ES-I3 (cell line): ENCODE results near the gene IL1R1.

Source experiments
- H3K36me3 ChIP-seq: 2 replicates; pipeline ENCODE4 v1.6.1; 2013; ENCODE audit warnings: mild to moderate bottlenecking, low read length, control low read depth, moderate library complexity; ENCODE audit not compliant: insufficient read depth
- H3K4me1 ChIP-seq: 2 replicates; pipeline ENCODE4 v1.6.1; 2013; ENCODE audit warnings: mild to moderate bottlenecking, control low read depth, low read length; ENCODE audit not compliant: insufficient read depth
- H3K9ac ChIP-seq: 2 replicates; pipeline ENCODE4 v1.6.1; 2013; ENCODE audit warnings: low read depth, mild to moderate bottlenecking, low read length, moderate library complexity
- H3K9me3 ChIP-seq: 2 replicates; pipeline ENCODE4 v1.6.1; 2013; ENCODE audit warnings: mild to moderate bottlenecking, low read length, moderate library complexity; ENCODE audit not compliant: control insufficient read depth, insufficient read depth

The IL1R1 gene

DNA sequence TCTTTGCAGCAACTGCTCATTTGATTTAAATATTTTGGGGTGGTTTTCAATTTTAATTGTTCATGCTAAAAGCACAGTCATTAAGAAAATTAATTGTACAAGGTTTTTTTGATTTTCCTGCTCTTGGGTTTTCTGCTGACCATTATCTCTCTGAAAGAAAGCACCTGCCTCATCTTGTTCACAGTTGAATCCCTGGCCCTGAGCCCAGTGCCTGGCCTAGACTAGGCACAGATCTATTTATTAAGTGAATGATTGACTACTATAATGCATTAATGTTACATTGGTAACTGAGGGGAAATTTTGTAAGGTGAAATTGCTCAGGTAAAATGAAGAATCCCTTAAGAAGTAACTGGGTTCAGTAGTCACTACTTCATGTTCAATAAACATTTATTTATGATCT, 66.2 kb downstream of the IL1R1 start:
- no peaks in the 10 kb centered on the region for H3K9me3 ChIP-seq
- no peak overlapping the region for H3K9ac ChIP-seq
- H3K4me1 ChIP-seq = no peaks in the 10 kb centered on the region
- H3K36me3 ChIP-seq = no peaks in the 10 kb centered on the region

DNA sequence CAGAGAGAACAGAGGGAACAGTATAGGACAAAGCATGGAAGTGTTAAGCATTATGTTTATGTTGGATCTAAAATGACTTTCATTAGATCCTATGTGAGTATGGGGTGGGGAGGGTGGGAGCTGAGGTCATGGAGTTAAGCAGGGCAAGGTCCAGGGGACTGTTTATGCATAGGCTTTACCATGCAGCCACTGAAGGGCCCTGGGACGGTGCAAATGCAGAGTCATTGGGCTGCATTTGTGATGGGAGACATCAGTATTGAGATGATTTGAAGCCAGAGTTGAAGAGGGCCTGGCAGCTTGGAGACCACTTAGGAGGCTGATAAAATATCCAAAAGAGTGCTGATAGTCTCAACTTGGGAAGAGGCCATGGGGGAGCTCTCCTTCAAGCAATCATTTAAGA, 66.9 kb downstream of the IL1R1 start:
- no peaks in the 10 kb centered on the region for H3K9me3 ChIP-seq
- no peak overlapping the region for H3K9ac ChIP-seq
- H3K36me3 ChIP-seq = no peaks in the 10 kb centered on the region
- H3K4me1 ChIP-seq = no peaks in the 10 kb centered on the region

DNA sequence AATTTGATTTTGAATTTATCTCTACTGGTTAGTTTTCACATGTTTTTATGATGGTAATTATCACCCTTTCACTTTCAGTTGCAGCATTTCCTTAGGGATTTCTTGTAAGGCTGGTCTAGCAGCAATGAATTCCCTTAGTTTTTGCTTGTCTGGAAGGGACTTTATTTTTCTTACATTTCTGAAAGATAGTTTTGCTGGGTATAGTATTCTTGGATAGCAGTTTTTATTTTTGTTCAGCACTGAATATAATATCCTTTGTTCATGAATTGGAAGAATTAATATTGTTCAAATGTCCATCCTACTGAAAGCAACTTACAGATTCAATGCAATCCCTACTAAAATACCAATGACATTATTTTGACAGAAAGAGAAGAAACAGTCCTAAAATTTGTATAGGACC, 74.5 kb downstream of the IL1R1 start:
- Histone ChIP-seq H3K9me3 (no peaks in the 10 kb centered on the region), H3K4me1 (no peaks in the 10 kb centered on the region), H3K36me3 (no peaks in the 10 kb centered on the region), H3K9ac (no peak overlapping the region)

DNA sequence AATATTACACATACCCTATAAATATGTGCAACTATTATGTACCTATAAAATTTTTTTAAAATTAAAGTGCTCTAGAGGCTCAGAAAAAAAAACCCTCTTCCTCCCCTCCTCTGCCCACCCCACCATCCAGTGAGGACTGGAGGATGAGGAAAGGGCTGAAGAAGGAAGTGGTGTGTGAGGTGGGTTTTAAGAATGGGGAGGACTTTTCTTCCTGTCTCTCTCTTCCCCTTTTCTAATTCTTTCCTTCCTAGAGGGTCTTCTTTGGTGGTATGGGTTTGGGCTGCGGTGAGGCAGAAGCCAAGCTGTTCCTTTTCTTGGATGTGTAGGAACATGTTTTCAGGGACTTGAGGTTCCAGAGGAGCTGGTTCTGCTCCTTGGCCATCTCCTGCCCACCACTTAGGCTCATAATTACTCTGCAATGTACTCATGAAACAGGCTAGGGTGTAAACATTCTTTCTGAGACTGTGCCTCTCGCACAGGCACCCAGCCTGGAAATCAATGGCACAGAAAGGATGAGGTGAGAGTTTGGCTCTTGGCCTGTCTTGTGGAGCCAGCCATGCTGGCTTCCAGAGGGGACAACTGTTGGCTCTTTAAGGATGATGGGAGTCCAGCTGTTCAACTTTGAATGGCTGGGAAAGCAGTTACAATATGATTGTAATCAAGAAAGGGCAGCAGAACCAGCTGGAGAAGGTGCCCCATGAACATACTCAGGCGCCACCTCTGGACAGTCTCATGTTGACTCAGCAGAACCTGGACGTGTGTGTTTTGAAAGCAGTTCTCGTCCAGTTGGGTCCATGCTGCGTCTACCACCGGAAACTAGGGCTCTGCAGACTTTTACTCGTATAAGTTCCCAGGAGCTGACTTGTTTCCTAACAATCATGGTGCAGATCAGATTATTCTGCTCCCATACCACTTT, 82.5 kb downstream of the IL1R1 start:
- H3K9me3 ChIP-seq = no peaks in the 10 kb centered on the region
- H3K4me1 ChIP-seq = peaks cover 14% of the 10 kb centered on the region; the same call in 1 of the 2 replicates
- H3K9ac ChIP-seq = no peak overlapping the region
- no peaks in the 10 kb centered on the region for H3K36me3 ChIP-seq

DNA sequence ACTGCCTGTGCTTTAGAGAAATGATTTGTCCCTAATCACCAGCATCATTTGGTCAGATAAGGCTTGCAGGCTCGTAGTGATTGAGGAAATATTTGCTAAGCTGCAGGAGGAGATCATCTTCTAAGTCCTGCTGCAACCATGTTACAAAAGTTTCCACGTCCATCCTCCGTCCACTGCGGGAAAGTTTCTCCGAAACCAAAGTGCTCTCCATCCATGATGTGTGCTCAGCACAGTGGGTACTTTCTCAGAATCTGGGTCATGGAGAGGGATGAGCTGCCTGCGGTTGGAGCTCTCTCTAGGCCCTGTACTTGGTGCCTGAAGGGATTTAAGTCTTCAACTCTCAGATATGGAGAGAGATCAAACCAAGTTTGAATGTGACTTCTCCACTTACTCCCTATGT, 83.6 kb downstream of the IL1R1 start:
- H3K9me3 ChIP-seq = no peaks in the 10 kb centered on the region
- H3K36me3 ChIP-seq = no peaks in the 10 kb centered on the region
- no peak overlapping the region for H3K9ac ChIP-seq
- peaks cover 14% of the 10 kb centered on the region; the same call in 1 of the 2 replicates for H3K4me1 ChIP-seq

DNA sequence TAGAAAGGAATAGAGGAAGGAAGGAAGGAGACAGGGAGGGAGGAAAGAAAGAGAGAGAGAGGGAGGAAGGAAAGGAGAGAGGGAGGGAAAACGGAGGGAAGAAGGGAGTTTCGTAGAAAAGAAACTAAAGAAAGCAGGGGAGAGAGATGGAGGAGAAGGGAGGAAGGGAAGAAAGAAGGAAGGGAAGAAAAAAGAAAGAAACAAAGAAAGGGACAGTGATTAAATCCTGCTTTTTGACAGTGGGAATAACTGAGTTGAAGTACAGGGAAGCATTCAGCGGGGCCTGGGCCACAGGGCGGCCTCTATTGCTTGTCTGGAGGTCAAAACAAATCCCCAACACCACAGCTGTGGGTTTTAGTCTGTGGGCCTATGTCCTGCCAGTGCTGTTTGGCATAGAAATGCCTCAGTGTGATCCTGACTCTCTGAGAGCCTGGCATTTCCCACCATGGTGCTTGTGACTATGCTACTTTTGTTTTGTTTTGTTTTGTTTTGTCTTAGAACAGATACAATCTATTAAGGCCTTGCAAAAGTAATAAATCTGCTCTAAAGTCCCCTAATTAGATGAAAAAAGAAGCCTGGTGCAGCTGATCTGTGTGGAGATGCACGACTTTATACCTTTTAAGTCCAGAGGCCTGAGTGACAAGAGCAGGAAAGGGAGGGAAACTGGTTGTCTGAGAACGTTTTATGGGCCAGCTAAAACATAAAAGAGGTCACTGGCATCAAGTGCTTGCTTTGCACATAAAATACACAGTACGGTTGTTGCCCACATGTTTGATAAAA, 84.3 kb downstream of the IL1R1 start:
- H3K9ac ChIP-seq = no peak overlapping the region

DNA sequence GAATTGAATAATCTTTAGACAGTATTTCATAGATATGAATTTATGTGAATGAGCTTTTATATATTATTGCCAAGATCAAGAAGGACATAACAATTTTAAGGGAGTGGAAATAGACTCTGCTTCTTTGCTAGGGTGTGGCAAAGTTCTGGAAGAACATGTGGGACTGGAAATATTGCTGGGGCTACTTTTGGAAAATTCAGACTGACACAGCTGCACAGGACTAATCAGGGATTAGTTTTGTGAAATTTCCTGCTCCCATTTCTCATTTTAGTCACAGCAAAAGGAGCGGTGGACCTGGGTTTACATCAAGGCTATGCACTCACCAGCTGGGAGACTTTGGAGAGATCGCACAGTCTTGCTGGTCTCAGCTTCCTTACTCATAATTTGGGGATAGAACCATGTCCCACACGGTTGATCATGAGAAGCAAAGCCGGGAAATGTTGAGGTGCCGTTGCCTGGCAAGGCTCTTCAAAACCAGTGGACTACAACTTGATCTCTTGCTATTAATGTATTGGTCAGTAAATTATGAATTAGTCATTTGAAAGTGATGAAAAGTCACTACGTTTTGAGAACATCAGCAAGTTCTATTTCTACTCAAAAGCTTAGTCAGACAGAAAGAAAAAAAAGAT, 86.7 kb downstream of the IL1R1 start:
- H3K4me1 ChIP-seq = peaks cover 14% of the 10 kb centered on the region; the same call in 1 of the 2 replicates
- H3K9ac ChIP-seq = no peak overlapping the region
- no peaks in the 10 kb centered on the region for H3K36me3 ChIP-seq
- no peaks in the 10 kb centered on the region for H3K9me3 ChIP-seq

More for the DNA sequence above, 84.3 kb downstream of the IL1R1 start:
- no peaks in the 10 kb centered on the region for H3K36me3 ChIP-seq
- H3K4me1 ChIP-seq = peaks cover 14% of the 10 kb centered on the region; the same call in 1 of the 2 replicates
- H3K9me3 ChIP-seq = no peaks in the 10 kb centered on the region
